Neural cell (in vitro differentiated cells): ENCODE results near the gene SQSTM1. TPM values are rescaled to one million over a fixed set of nuclear protein-coding genes. Genes with fewer than 3 reads are reported as not detected.

ENCODE experiments used
- H2AFZ ChIP-seq: fragments of 200-600, 300-800 bp; sonication (generic), shearing (Covaris generic); 2 replicates; pipeline ENCODE4 v1.6.0; 2014; ENCODE audit warnings: low read depth, mild to moderate bottlenecking, antibody characterized with exemption, low read length, moderate library complexity
- H3F3A ChIP-seq: fragments of 200-600 bp; shearing (Covaris generic); 2 replicates; pipeline ENCODE4 v1.6.1; 2016; ENCODE audit warnings: mild to moderate bottlenecking, moderate library complexity, mixed read lengths, antibody characterized with exemption, low read length; ENCODE audit not compliant: insufficient read depth, poor library complexity, severe bottlenecking
- H3K27ac ChIP-seq: fragments of 200-600, 300-800 bp; sonication (generic), shearing (Covaris generic); 2 replicates; pipeline ENCODE4 v1.5.1; 2014; ENCODE audit warnings: mild to moderate bottlenecking, low read length, moderate library complexity
- H3K27me3 ChIP-seq: fragments of 300-800, 200-600 bp; sonication (generic), shearing (Covaris generic); 2 replicates; pipeline ENCODE4 v1.6.0; 2014; ENCODE audit warnings: mild to moderate bottlenecking, low read depth, low read length, moderate library complexity; ENCODE audit not compliant: insufficient read depth
- H3K36me3 ChIP-seq: fragments of 300-800, 200-600 bp; sonication (generic), shearing (Covaris generic); 2 replicates; pipeline ENCODE4 v1.5.1; 2014; ENCODE audit warnings: mild to moderate bottlenecking, antibody characterized with exemption, low read length, moderate library complexity; ENCODE audit not compliant: insufficient read depth
- H3K4me2 ChIP-seq: fragments of 300-800, 200-600 bp; sonication (generic), shearing (Covaris generic); 2 replicates; pipeline ENCODE4 v1.6.0; 2014; ENCODE audit warnings: mild to moderate bottlenecking, low read length
- H3K4me3 ChIP-seq: fragments of 300-800, 200-600 bp; sonication (generic), shearing (Covaris generic); 2 replicates; pipeline ENCODE4 v1.5.1; 2014; ENCODE audit warnings: mild to moderate bottlenecking, low read length, moderate library complexity
- H3K79me2 ChIP-seq: fragments of 200-600 bp; shearing (Covaris generic); replicated peaks from 2 replicates; pipeline ENCODE4 v1.6.0; 2014; ENCODE audit warnings: mild to moderate bottlenecking, low read length, moderate library complexity; ENCODE audit not compliant: insufficient read depth
- H3K9ac ChIP-seq: fragments of 300-800, 200-600 bp; sonication (generic), shearing (Covaris generic); 2 replicates; pipeline ENCODE4 v1.6.1; 2016; ENCODE audit warnings: mild to moderate bottlenecking, low read length, mixed read lengths
- H3K9me2 ChIP-seq: fragments of 200-600 bp; shearing (Covaris generic); 2 replicates; pipeline ENCODE4 v1.6.1; 2016; ENCODE audit warnings: mild to moderate bottlenecking, low read length, mixed read lengths; ENCODE audit not compliant: insufficient read depth
- H3K9me3 ChIP-seq: fragments of 200-600, 300-800 bp; sonication (generic), shearing (Covaris generic); 2 replicates; pipeline ENCODE4 v1.6.1; 2016; ENCODE audit warnings: mild to moderate bottlenecking, mixed run types, low read length, moderate library complexity, mixed read lengths
- H4K20me1 ChIP-seq: fragments of 200-600 bp; shearing (Covaris generic); 2 replicates; pipeline ENCODE4 v1.6.1; 2016; ENCODE audit warnings: mild to moderate bottlenecking, mixed run types; ENCODE audit not compliant: insufficient read depth
- CTCF ChIP-seq: fragments of 450-650 bp; IDR thresholded peaks from 2 replicates; pipeline ENCODE4 v1.5.1; 2014; ENCODE audit warnings: antibody characterized with exemption, mild to moderate bottlenecking, moderate library complexity; ENCODE audit not compliant: poor library complexity, severe bottlenecking
- EP300 ChIP-seq: fragments of 450-650 bp; conservative IDR thresholded peaks from 2 replicates; pipeline ENCODE4 v1.6.1; 2014; ENCODE audit warnings: antibody characterized with exemption, mild to moderate bottlenecking, moderate library complexity; ENCODE audit not compliant: poor library complexity, severe bottlenecking
- EZH2 ChIP-seq: fragments of 200-600, 300-800 bp; shearing (Covaris generic), sonication (generic); IDR thresholded peaks from 2 replicates; pipeline ENCODE4 v1.6.1; 2014; ENCODE audit warnings: antibody characterized with exemption, low read length, borderline replicate concordance, mild to moderate bottlenecking; ENCODE audit not compliant: insufficient read depth, poor library complexity, severe bottlenecking
- MXI1 ChIP-seq: fragments of 450-650 bp; conservative IDR thresholded peaks from 2 replicates; pipeline ENCODE4 v1.6.1; 2014; ENCODE audit warnings: antibody characterized with exemption, mild to moderate bottlenecking; ENCODE audit not compliant: poor library complexity, severe bottlenecking
- POLR2AphosphoS5 ChIP-seq: IDR thresholded peaks from 2 replicates; pipeline ENCODE4 v1.6.1; 2012
- RAD21 ChIP-seq: fragments of 450-650 bp; conservative IDR thresholded peaks from 2 replicates; pipeline ENCODE4 v1.6.1; 2014; ENCODE audit warnings: antibody characterized with exemption, mild to moderate bottlenecking, moderate library complexity
- REST ChIP-seq: IDR thresholded peaks from 2 replicates; pipeline ENCODE4 v1.6.1; 2012; ENCODE audit warnings: borderline replicate concordance
- SMC3 ChIP-seq: fragments of 450-650 bp; conservative IDR thresholded peaks from 2 replicates; pipeline ENCODE4 v1.6.1; 2014; ENCODE audit warnings: antibody characterized with exemption, mild to moderate bottlenecking, moderate library complexity; ENCODE audit not compliant: poor library complexity
- TAF1 ChIP-seq: IDR thresholded peaks from 2 replicates; pipeline ENCODE4 v1.6.1; 2012; ENCODE audit warnings: low read depth
- polyA plus RNA-seq: library from polyadenylated mRNA; depleted of rRNA; stranded (reverse); fragments of >200 nt; gene quantifications from 2 replicates; pipeline ENCODE4 v1.2.3, GENCODE V29; 2014

Gene SQSTM1
- polyA plus RNA-seq, 1 donor from 2014 or later = 64.5 TPM

GRCh38 chr5:179814090-179814489 lies 6.6 kb upstream of the SQSTM1 start:
- no peaks in the 10 kb centered on the region for H3K9me3 ChIP-seq
- H3K79me2 ChIP-seq = no peaks in the 10 kb centered on the region
- H3F3A ChIP-seq = no peaks in the 10 kb centered on the region
- no peak overlapping the region for H3K4me3 ChIP-seq
- no peak overlapping the region for H2AFZ ChIP-seq
- H3K27ac ChIP-seq = no peak overlapping the region
- H3K27me3 ChIP-seq = peaks cover 4% of the 10 kb centered on the region
- H3K36me3 ChIP-seq = no peaks in the 10 kb centered on the region
- no peaks in the 10 kb centered on the region for H3K9me2 ChIP-seq
- TF ChIP-seq SMC3 (no peak), POLR2AphosphoS5 (no peak), RAD21 (no peak), CTCF (no peak), TAF1 (no peak), EP300 (no peak), REST (no peak), EZH2 (no peak), MXI1 (no peak)
- no peaks in the 10 kb centered on the region for H4K20me1 ChIP-seq
- H3K4me2 ChIP-seq = no peak overlapping the region
- H3K9ac ChIP-seq = no peak overlapping the region

DNA sequence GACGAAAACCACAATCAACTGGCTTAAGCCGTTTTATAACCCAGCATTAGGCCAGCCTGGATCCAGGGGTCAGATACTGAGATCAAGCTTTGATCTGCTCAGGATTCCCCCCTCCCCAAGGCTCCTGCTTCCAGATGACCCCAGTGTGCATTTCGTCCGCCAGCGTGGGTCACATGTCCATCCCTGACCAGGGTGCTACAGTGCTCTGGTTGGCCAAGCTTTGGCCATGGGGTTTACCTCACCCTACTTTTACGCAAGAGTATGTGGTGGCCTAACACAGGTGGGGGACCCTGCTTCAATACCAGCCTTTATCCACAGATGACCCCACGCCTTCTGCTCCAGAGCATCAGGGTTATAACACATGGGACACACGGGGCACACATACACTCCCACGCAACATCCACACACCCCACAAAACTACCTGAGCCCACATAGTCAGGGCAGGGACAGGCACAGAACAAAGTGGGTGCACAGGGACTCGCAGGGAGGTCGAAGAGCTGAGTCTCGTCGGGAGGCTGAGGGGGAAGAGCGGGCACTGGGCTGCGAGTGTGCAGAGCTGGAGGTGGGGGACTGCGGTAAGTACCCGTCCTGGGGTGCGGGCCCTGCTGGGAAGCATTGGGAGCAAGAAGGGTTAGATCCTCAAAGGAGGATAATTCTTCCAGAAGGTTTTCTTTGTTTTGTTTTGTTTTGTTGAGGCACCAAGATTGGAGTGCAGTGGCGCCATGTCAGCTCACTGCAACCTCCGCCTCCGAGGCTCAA lies 5.0 kb upstream of the SQSTM1 start:
- no peak overlapping the region for H3K4me2 ChIP-seq
- H3K27me3 ChIP-seq = peaks cover 4% of the 10 kb centered on the region
- H2AFZ ChIP-seq = no peak overlapping the region
- H3K9ac ChIP-seq = no peak overlapping the region
- no peaks in the 10 kb centered on the region for H3K36me3 ChIP-seq
- H3K9me2 ChIP-seq = no peaks in the 10 kb centered on the region
- TF ChIP-seq TAF1 (no peak), EP300 (no peak), POLR2AphosphoS5 (no peak)
- H3F3A ChIP-seq = no peaks in the 10 kb centered on the region
- no peak overlapping the region for H3K27ac ChIP-seq
- no peaks in the 10 kb centered on the region for H3K9me3 ChIP-seq
- H3K4me3 ChIP-seq = no peak overlapping the region
- H3K79me2 ChIP-seq = no peaks in the 10 kb centered on the region
- H4K20me1 ChIP-seq = no peaks in the 10 kb centered on the region
